ENCODE data around the gene ENPP1. TPM values are rescaled to one million over a fixed set of nuclear protein-coding genes. Genes with fewer than 3 reads are reported as not detected.

The ENPP1 gene
- polyA plus RNA-seq, 1 of the 3 experiments (the other 2 are of a cell fraction): not detected

GRCh38 chr6:131769385-131770141 is 38.3 kb upstream of the ENPP1 start:
- H3K4me3 ChIP-seq (ENCODE audit: low read depth in 2 of 2, low read length in 1 of 2): no peak overlapping the region
- H3K27ac ChIP-seq (ENCODE audit: low read depth in 2 of 2, low read length in 1 of 2): no peak overlapping the region
- H3K36me3 ChIP-seq (replicated peaks in 1 of 2; ENCODE audit: control insufficient read depth in 1 of 2, insufficient read depth in 2 of 2, low read length in 1 of 2): no peaks in the 10 kb centered on the region
- no peak overlapping the region for H3K9ac ChIP-seq
- DNase-seq: no peak
- ChIA-PET POLR2A (no interaction called here), CTCF (no interaction called here)
- 5% methylated on average over 15 of the region's 15 CpGs for WGBS (ENCODE audit: low lambda C conversion rate)
- H3K9me2 ChIP-seq: no peaks in the 10 kb centered on the region
- no peaks in the 10 kb centered on the region for H3K9me3 ChIP-seq
- TF ChIP-seq FOSL2 (IDR thresholded peaks at IDR 0.05; ENCODE audit: borderline replicate concordance, low read depth) (no peak), RXRA (IDR thresholded peaks at IDR 0.05; ENCODE audit: borderline replicate concordance, low read depth) (no peak), USF1 (IDR thresholded peaks at IDR 0.05; ENCODE audit: borderline replicate concordance, low read depth) (no peak), SIN3A (IDR thresholded peaks at IDR 0.05; ENCODE audit: borderline replicate concordance, low read depth, low read length) (no peak), NFIC (IDR thresholded peaks at IDR 0.05; ENCODE audit: borderline replicate concordance) (no peak), POLR2AphosphoS5 (IDR thresholded peaks at IDR 0.05; ENCODE audit: low read depth, low read length) (no peak), ZBTB33 (IDR thresholded peaks at IDR 0.05; ENCODE audit: borderline replicate concordance, low read depth) (no peak), GATA2 (CRISPR knock-in tag; IDR thresholded peaks at IDR 0.05) (no peak), ELF1 (IDR thresholded peaks at IDR 0.05) (no peak), YY1 (IDR thresholded peaks at IDR 0.05; ENCODE audit: low read depth) (no peak), USF2 (IDR thresholded peaks at IDR 0.05; ENCODE audit: borderline replicate concordance, low read depth, low read length) (no peak)
- no peak overlapping the region for H3K4me2 ChIP-seq
- no peaks in the 10 kb centered on the region for H3K4me1 ChIP-seq (ENCODE audit: control insufficient read depth in 1 of 2, insufficient read depth in 2 of 2, low read depth in 1 of 2, low read length in 1 of 2)
- H3F3A ChIP-seq (replicated peaks; ENCODE audit: insufficient read depth): no peaks in the 10 kb centered on the region
- no peak overlapping the region for H2AFZ ChIP-seq (ENCODE audit: low read depth)
- H4K20me1 ChIP-seq (ENCODE audit: insufficient read depth): no peaks in the 10 kb centered on the region
- H3K79me2 ChIP-seq (ENCODE audit: insufficient read depth): no peaks in the 10 kb centered on the region
- H3K27me3 ChIP-seq (ENCODE audit: insufficient read depth): peaks cover 38% of the 10 kb centered on the region; the same call in 1 of the 2 replicates

GRCh38 chr6:131770776-131771175 is 37.0 kb upstream of the ENPP1 start:
- Histone ChIP-seq H3K9ac (no peak overlapping the region), H3K36me3 (replicated peaks in 1 of 2; ENCODE audit: control insufficient read depth in 1 of 2, insufficient read depth in 2 of 2, low read length in 1 of 2) (no peaks in the 10 kb centered on the region), H3K79me2 (ENCODE audit: insufficient read depth) (no peaks in the 10 kb centered on the region), H3K9me3 (no peaks in the 10 kb centered on the region), H3K9me2 (no peaks in the 10 kb centered on the region), H3F3A (replicated peaks; ENCODE audit: insufficient read depth) (no peaks in the 10 kb centered on the region), H2AFZ (ENCODE audit: low read depth) (no peak overlapping the region), H3K27ac (ENCODE audit: low read depth in 2 of 2, low read length in 1 of 2) (no peak overlapping the region), H3K4me3 (ENCODE audit: low read depth in 2 of 2, low read length in 1 of 2) (no peak overlapping the region), H3K4me2 (no peak overlapping the region), H4K20me1 (ENCODE audit: insufficient read depth) (no peaks in the 10 kb centered on the region), H3K27me3 (ENCODE audit: insufficient read depth) (peaks cover 38% of the 10 kb centered on the region; the same call in 1 of the 2 replicates), H3K4me1 (ENCODE audit: control insufficient read depth in 1 of 2, insufficient read depth in 2 of 2, low read depth in 1 of 2, low read length in 1 of 2) (no peaks in the 10 kb centered on the region)
- CTCF ChIA-PET: no interaction called here
- POLR2A ChIA-PET: no interaction called here
- no peak for DNase-seq
- WGBS (ENCODE audit: low lambda C conversion rate): 6% methylated on average over 1 of the region's 1 CpG
- no peak for TF ChIP-seq MAX (IDR thresholded peaks at IDR 0.05; ENCODE audit: low read depth)
- TF ChIP-seq NFIC (IDR thresholded peaks at IDR 0.05; ENCODE audit: borderline replicate concordance): no peak
- TF ChIP-seq CHD2 (IDR thresholded peaks at IDR 0.05; ENCODE audit: low read length, partially characterized antibody): no peak
- TF ChIP-seq RAD21 (IDR thresholded peaks at IDR 0.05; ENCODE audit: low read length): no peak
- no peak for TF ChIP-seq REST (IDR thresholded peaks at IDR 0.05; ENCODE audit: low read depth, low read length)
- TF ChIP-seq ZBTB33 (IDR thresholded peaks at IDR 0.05; ENCODE audit: borderline replicate concordance, low read depth): no peak
- TF ChIP-seq TAF1 (IDR thresholded peaks at IDR 0.05; ENCODE audit: borderline replicate concordance, low read depth, low read length): no peak
- TF ChIP-seq JUND (IDR thresholded peaks at IDR 0.05): no peak

Data from SK-N-SH (cell line).